Bladder microvascular endothelial cell (primary cell): ENCODE data around the gene RNASE1. TPM values are rescaled to one million over a fixed set of nuclear protein-coding genes. Genes with fewer than 3 reads are reported as not detected.

Experiments
- total RNA-seq: library from RNA; depleted of rRNA; stranded (reverse); fragments of >200 nt; gene quantifications from 2 replicates; pipeline ENCODE4 v1.2.3, GENCODE V29; 2014

RNASE1 gene
- 39.1 and 99.4 TPM in 2 replicates for total RNA-seq

GRCh38 chr14:20802341-20803084, at the start of gene RNASE1:
RNASE1 (minus strand) TSS chr14:20802844; CDS start chr14:20802068, 776 bp downstream.

Other genes with a start within 250 kb of the RNASE1 start
- not detected in 2 replicates for gene RNASE9, start 241.8 kb downstream of the RNASE1 start, total RNA-seq
- gene RNASE11, start 214.8 kb downstream of the RNASE1 start, total RNA-seq: not detected in 2 replicates
- not detected in 2 replicates for gene RNASE12, start 211.5 kb downstream of the RNASE1 start, total RNA-seq
- gene OR6S1, start 161.2 kb downstream of the RNASE1 start, total RNA-seq: not detected in 2 replicates
- gene RNASE4, start 118.3 kb downstream of the RNASE1 start, total RNA-seq: 4.0 and 9.3 TPM in 2 replicates
- gene ANG, start 114.1 kb downstream of the RNASE1 start, total RNA-seq: 2.6 and 3.7 TPM in 2 replicates
- not detected in 2 replicates for gene EDDM3A, start 57.0 kb downstream of the RNASE1 start, total RNA-seq
- not detected in 2 replicates for gene EDDM3B, start 34.4 kb downstream of the RNASE1 start, total RNA-seq
- gene RNASE6, start 21.6 kb downstream of the RNASE1 start, total RNA-seq: not detected in 2 replicates
- not detected in 2 replicates for gene RNASE3, start 88.5 kb upstream of the RNASE1 start, total RNA-seq
- not detected in 2 replicates for gene RNASE2, start 152.6 kb upstream of the RNASE1 start, total RNA-seq
- 20.6 and 22.3 TPM in 2 replicates for gene METTL17, start 187.1 kb upstream of the RNASE1 start, total RNA-seq
- gene SLC39A2, start 196.4 kb upstream of the RNASE1 start, total RNA-seq: not detected in 2 replicates
- gene NDRG2, start 222.2 kb upstream of the RNASE1 start, total RNA-seq: 0.65 and 1.5 TPM in 2 replicates
- not detected in 2 replicates for gene TPPP2, start 227.4 kb upstream of the RNASE1 start, total RNA-seq
- gene RNASE13, start 232.0 kb upstream of the RNASE1 start, total RNA-seq: not detected in 2 replicates
- not detected in 2 replicates for gene RNASE7, start 239.5 kb upstream of the RNASE1 start, total RNA-seq